Neural progenitor cell (in vitro differentiated cells): Measurements from ENCODE around the gene EPN2. TPM values are rescaled to one million over a fixed set of nuclear protein-coding genes. Genes with fewer than 3 reads are reported as not detected.
"Not testable (repeated sequence)": the region's sequence is repeated elsewhere in the genome, so short reads cannot be mapped to it uniquely, and the experiment has no call there.

Experiments
- DNase-seq: peaks from one replicate; pipeline ENCODE4 v3.0.0-alpha.2; 2016; ENCODE audit warnings: low spot score
- H2AFZ ChIP-seq: fragments of 200-600 bp; sonication (generic); replicated peaks from 2 replicates; pipeline ENCODE4 v1.6.1; 2016; ENCODE audit warnings: antibody characterized with exemption
- H3F3A ChIP-seq: fragments of 200-600 bp; sonication (generic); 2 replicates; pipeline ENCODE4 v1.6.1; 2016; ENCODE audit warnings: antibody characterized with exemption, low read depth
- H3K27ac ChIP-seq: fragments of 200-600 bp; sonication (generic); 2 replicates; pipeline ENCODE4 v1.5.1; 2016; ENCODE audit warnings: mild to moderate bottlenecking
- H3K27me3 ChIP-seq: fragments of 200-600 bp; sonication (generic); 2 replicates; pipeline ENCODE4 v1.6.1; 2016; ENCODE audit warnings: mild to moderate bottlenecking, moderate library complexity
- H3K36me3 ChIP-seq: fragments of 200-600 bp; sonication (generic); 2 replicates; pipeline ENCODE4 v1.5.1; 2016
- H3K4me1 ChIP-seq: fragments of 200-600 bp; sonication (generic); 2 replicates; pipeline ENCODE4 v1.6.1; 2016; ENCODE audit warnings: mixed run types
- H3K4me2 ChIP-seq: fragments of 200-600 bp; sonication (generic); 2 replicates; pipeline ENCODE4 v1.6.1; 2016
- H3K4me3 ChIP-seq: fragments of 200-600 bp; sonication (generic); 2 replicates; pipeline ENCODE4 v1.5.1; 2016
- H3K79me2 ChIP-seq: fragments of 200-600 bp; sonication (generic); 2 replicates; pipeline ENCODE4 v1.6.1; 2016; ENCODE audit warnings: low read depth
- H3K9ac ChIP-seq: fragments of 200-600 bp; sonication (generic); 2 replicates; pipeline ENCODE4 v1.6.1; 2016
- H3K9me3 ChIP-seq: fragments of 200-600 bp; sonication (generic); 2 replicates; pipeline ENCODE4 v1.5.1; 2016; ENCODE audit warnings: low read depth
- H4K20me1 ChIP-seq: fragments of 200-600 bp; sonication (generic); 2 replicates; pipeline ENCODE4 v1.6.1; 2016; ENCODE audit warnings: low read depth
- H3K27ac Mint-ChIP-seq: 3 replicates; pipeline ENCODE4 v1.8.0; 2021; ENCODE audit warnings: mixed read lengths
- H3K27me3 Mint-ChIP-seq: 2 replicates; pipeline ENCODE4 v1.8.0; 2022; ENCODE audit warnings: low read depth, mild to moderate bottlenecking, inconsistent platforms, moderate library complexity, mixed read lengths; ENCODE audit not compliant: insufficient read depth
- H3K36me3 Mint-ChIP-seq: 3 replicates; pipeline ENCODE4 v1.8.0; 2021; ENCODE audit warnings: mixed read lengths
- H3K4me1 Mint-ChIP-seq: 3 replicates; pipeline ENCODE4 v1.8.0; 2021; ENCODE audit warnings: mixed read lengths
- H3K4me3 Mint-ChIP-seq: 3 replicates; pipeline ENCODE4 v1.8.0; 2021; ENCODE audit warnings: mild to moderate bottlenecking, moderate library complexity, mixed read lengths
- H3K9me3 Mint-ChIP-seq: 3 replicates; pipeline ENCODE4 v1.8.0; 2020; ENCODE audit warnings: mixed read lengths
- EZH2 ChIP-seq: fragments of 200-600 bp; sonication (generic); IDR thresholded peaks from 2 replicates; pipeline ENCODE4 v1.6.1; 2017; ENCODE audit warnings: antibody characterized with exemption, mild to moderate bottlenecking, moderate library complexity
- EZH2phosphoT487 ChIP-seq: fragments of 200-600 bp; sonication (generic); IDR thresholded peaks from 2 replicates; pipeline ENCODE4 v1.6.1; 2017; ENCODE audit warnings: antibody characterized with exemption
- total RNA-seq: library from RNA; depleted of rRNA; stranded (reverse); fragments of >200 nt; gene quantifications from 2 replicates; pipeline ENCODE4 v1.2.3, GENCODE V29; 2015; ENCODE audit warnings: low replicate concordance
- TF ChIP-seq, protein P1 (sequence below): fragments of 200-600 bp; sonication (generic); IDR thresholded peaks from 2 replicates; pipeline ENCODE4 v1.5.1; 2017; ENCODE audit warnings: antibody characterized with exemption, mild to moderate bottlenecking

The EPN2 gene
- total RNA-seq, 1 donor from 2014 or later, result 30.5 TPM

DNA sequence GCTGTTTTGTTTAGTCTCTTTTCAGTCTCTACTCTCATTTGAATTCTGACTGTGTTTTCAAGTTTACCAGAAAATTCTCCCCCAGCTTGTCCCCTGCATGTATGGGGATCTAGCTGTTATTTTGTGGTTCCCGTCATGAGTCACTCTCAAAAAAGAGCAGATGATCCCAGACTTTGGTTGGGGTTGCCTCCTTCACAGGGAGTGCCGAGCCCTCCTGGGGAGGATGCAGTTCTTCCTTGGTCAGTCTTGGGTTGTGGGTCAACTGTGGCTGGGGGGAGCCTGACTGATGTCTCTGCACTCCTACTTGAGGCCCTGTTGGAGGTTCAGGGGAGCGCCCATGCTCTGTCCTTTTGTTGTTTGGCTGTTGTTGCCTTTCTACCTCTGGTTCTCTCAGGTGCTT is 37.7 kb downstream of the EPN2 start:
- H3K4me1 Mint-ChIP-seq, result peaks cover 28% of the 10 kb centered on the region
- Histone ChIP-seq H3K4me3 (no peak overlapping the region), H3K27ac (no peak overlapping the region), H3K4me2 (no peak overlapping the region), H3K79me2 (peaks cover 55% of the 10 kb centered on the region), H3K9ac (no peak overlapping the region), H2AFZ (no peak overlapping the region), H3F3A (no peaks in the 10 kb centered on the region), H3K4me1 (peaks cover 16% of the 10 kb centered on the region), H4K20me1 (peaks cover 33% of the 10 kb centered on the region), H3K36me3 (no peaks in the 10 kb centered on the region), H3K9me3 (no peaks in the 10 kb centered on the region), H3K27me3 (no peaks in the 10 kb centered on the region)
- no peak overlapping the region for H3K27ac Mint-ChIP-seq
- H3K36me3 Mint-ChIP-seq, result peaks cover 28% of the 10 kb centered on the region
- peaks cover 2% of the 10 kb centered on the region for H3K27me3 Mint-ChIP-seq
- no peak overlapping the region for H3K4me3 Mint-ChIP-seq
- no peaks in the 10 kb centered on the region for H3K9me3 Mint-ChIP-seq
- TF ChIP-seq EZH2phosphoT487 (no peak), EZH2 (no peak)
- TF ChIP-seq, protein P1, sequence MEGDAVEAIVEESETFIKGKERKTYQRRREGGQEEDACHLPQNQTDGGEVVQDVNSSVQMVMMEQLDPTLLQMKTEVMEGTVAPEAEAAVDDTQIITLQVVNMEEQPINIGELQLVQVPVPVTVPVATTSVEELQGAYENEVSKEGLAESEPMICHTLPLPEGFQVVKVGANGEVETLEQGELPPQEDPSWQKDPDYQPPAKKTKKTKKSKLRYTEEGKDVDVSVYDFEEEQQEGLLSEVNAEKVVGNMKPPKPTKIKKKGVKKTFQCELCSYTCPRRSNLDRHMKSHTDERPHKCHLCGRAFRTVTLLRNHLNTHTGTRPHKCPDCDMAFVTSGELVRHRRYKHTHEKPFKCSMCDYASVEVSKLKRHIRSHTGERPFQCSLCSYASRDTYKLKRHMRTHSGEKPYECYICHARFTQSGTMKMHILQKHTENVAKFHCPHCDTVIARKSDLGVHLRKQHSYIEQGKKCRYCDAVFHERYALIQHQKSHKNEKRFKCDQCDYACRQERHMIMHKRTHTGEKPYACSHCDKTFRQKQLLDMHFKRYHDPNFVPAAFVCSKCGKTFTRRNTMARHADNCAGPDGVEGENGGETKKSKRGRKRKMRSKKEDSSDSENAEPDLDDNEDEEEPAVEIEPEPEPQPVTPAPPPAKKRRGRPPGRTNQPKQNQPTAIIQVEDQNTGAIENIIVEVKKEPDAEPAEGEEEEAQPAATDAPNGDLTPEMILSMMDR, result no peak
- DNase-seq, result no peak

- Histone ChIP-seq H3K27me3 (no peaks in the 10 kb centered on the region), H3K36me3 (no peaks in the 10 kb centered on the region), H3K9ac (no peak overlapping the region), H3K27ac (no peak overlapping the region), H3K9me3 (no peaks in the 10 kb centered on the region), H3K4me1 (peaks cover 9% of the 10 kb centered on the region), H3K4me3 (no peak overlapping the region), H3F3A (no peaks in the 10 kb centered on the region), H2AFZ (no peak overlapping the region), H4K20me1 (peaks cover 26% of the 10 kb centered on the region), H3K79me2 (peaks cover 49% of the 10 kb centered on the region), H3K4me2 (no peak overlapping the region)
- DNase-seq, result no peak
- Mint-ChIP-seq H3K36me3 (peaks cover 28% of the 10 kb centered on the region), H3K27me3 (peaks cover 2% of the 10 kb centered on the region), H3K9me3 (no peaks in the 10 kb centered on the region), H3K4me1 (peaks cover 24% of the 10 kb centered on the region), H3K4me3 (no peak overlapping the region), H3K27ac (no peak overlapping the region)
- TF ChIP-seq EZH2, result no peak
- no peak for TF ChIP-seq EZH2phosphoT487
- TF ChIP-seq, protein P1, result no peak
Measured at GRCh38 chr17:19275457-19276127, 38.4 kb downstream of the EPN2 start.

- Histone ChIP-seq H4K20me1 (peaks cover 18% of the 10 kb centered on the region), H3K79me2 (peaks cover 37% of the 10 kb centered on the region)
- H3K4me2 ChIP-seq, H2AFZ ChIP-seq, H3K27ac Mint-ChIP-seq, H3K36me3 ChIP-seq, H3K27me3 ChIP-seq, H3K9me3 Mint-ChIP-seq, H3K4me3 ChIP-seq, H3K4me1 ChIP-seq, H3K4me3 Mint-ChIP-seq, H3F3A ChIP-seq, H3K9me3 ChIP-seq, H3K9ac ChIP-seq, H3K27ac ChIP-seq, H3K27me3 Mint-ChIP-seq, DNase-seq: not testable (repeated sequence)
- peaks cover 12% of the 10 kb centered on the region for H3K4me1 Mint-ChIP-seq
- H3K36me3 Mint-ChIP-seq, result peaks cover 38% of the 10 kb centered on the region
Measured at GRCh38 chr17:19278284-19278683, 41.1 kb downstream of the EPN2 start.

DNA sequence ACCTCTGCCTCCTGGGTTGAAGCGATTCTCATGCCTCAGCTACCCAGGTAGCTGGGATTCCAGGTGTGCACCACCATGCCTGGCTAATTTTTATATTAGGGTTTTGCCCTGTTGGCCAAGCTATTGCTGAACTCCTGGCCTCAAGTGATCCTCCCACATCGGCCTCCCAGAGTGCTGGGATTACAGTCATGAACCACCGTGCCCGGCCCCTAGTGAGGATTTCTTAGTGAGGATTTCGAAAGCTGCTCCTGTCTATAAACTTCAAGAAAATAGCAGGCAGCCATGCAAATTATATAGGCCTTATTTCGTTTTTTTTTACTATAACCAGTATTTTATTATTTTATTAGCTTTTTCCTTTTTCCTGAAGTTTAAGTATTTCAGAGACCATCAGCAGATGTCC is 41.6 kb downstream of the EPN2 start:
- no peaks in the 10 kb centered on the region for H3K4me1 ChIP-seq
- peaks cover 2% of the 10 kb centered on the region for H3K27me3 Mint-ChIP-seq

More for the DNA sequence above, 41.6 kb downstream of the EPN2 start:
- Histone ChIP-seq H3K36me3 (no peaks in the 10 kb centered on the region), H3K27ac (no peak overlapping the region), H4K20me1 (peaks cover 22% of the 10 kb centered on the region), H2AFZ (no peak overlapping the region), H3K9ac (no peak overlapping the region), H3K27me3 (no peaks in the 10 kb centered on the region), H3K9me3 (no peaks in the 10 kb centered on the region), H3K4me3 (no peak overlapping the region), H3K79me2 (peaks cover 32% of the 10 kb centered on the region), H3F3A (no peaks in the 10 kb centered on the region), H3K4me2 (no peak overlapping the region)
- Mint-ChIP-seq H3K4me1 (peaks cover 14% of the 10 kb centered on the region), H3K9me3 (no peaks in the 10 kb centered on the region), H3K36me3 (peaks cover 38% of the 10 kb centered on the region), H3K4me3 (no peak overlapping the region), H3K27ac (no peak overlapping the region)
- no peak for DNase-seq
- TF ChIP-seq, protein P1, result no peak
- no peak for TF ChIP-seq EZH2phosphoT487
- no peak for TF ChIP-seq EZH2
